ENCODE measurements around the gene PARVB.

DNA sequence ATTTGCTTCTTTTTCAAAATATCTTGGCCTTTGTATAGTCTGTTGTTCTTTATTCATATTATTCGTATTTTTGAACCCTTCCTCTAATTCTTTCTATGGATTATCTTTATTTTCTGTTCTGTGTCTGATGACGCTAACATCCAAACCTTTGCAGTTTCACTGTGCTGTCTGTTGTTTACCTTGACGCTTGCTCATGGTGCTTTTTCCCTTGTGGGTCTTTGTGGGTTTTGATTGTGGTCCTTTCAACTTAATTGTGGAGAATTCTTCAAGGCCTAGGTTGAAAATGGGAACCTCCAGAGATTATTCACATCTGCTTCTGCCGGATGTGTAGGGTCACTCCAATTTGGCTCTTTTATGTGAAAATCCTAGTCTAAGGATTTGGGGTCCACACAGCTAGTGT lies 191.2 kb downstream of the PARVB start:
- TF ChIP-seq POLR2A (IDR thresholded peaks at IDR 0.05; ENCODE audit: control extremely low read depth in 1 of 2, low read depth in 2 of 2, low read length in 2 of 2) (no peak), POLR2AphosphoS5 (IDR thresholded peaks at IDR 0.05; ENCODE audit: low read depth, low read length) (no peak), YY1 (IDR thresholded peaks at IDR 0.05; ENCODE audit: low read depth, low read length) (no peak)
- TF ChIP-seq, protein P1, sequence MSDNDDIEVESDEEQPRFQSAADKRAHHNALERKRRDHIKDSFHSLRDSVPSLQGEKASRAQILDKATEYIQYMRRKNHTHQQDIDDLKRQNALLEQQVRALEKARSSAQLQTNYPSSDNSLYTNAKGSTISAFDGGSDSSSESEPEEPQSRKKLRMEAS (IDR thresholded peaks at IDR 0.05), result no peak
